ENCODE results near the gene RAB18. TPM values are rescaled to one million over a fixed set of nuclear protein-coding genes. Genes with fewer than 3 reads are reported as not detected.

The RAB18 gene
- total and polyA plus RNA-seq, 7 donors, result 36.2 to 125 (median 87.0) TPM

GRCh38 chr10:27485368-27485767 lies 18.7 kb upstream of the RAB18 start:
- intact Hi-C loops (cut with DNase I), result no loop called here
- H3K27me3 ChIP-seq (ENCODE audit: insufficient read depth in 3 of 3, low read length in 2 of 3), result peaks cover 0 to 19% (median 0%) of the 10 kb centered on the region in 3 donors
- no peak overlapping the region for H3K27ac ChIP-seq
- no peak for DNase-seq
- no peaks in the 10 kb centered on the region for H3K36me3 ChIP-seq (ENCODE audit: insufficient read depth in 1 of 2, low read depth in 1 of 2)
- no peak for ATAC-seq
- H3K4me3 ChIP-seq, result no peak overlapping the region
- no peak for TF ChIP-seq CTCF (IDR thresholded peaks at IDR 0.05)
- no peaks in the 10 kb centered on the region for H3K9me3 ChIP-seq
- WGBS, 3 donors, result 70 to 78% (median 77%) methylated on average over 2 of the region's 2 CpGs
- no peaks in the 10 kb centered on the region for H3K4me1 ChIP-seq

- peaks cover 0 to 23% (median 3%) of the 10 kb centered on the region in 3 donors for H3K27me3 ChIP-seq (ENCODE audit: insufficient read depth in 3 of 3, low read length in 2 of 3)
- H3K9me3 ChIP-seq, result no peaks in the 10 kb centered on the region
- no peak for DNase-seq
- no peaks in the 10 kb centered on the region for H3K36me3 ChIP-seq (ENCODE audit: insufficient read depth in 1 of 2, low read depth in 1 of 2)
- H3K27ac ChIP-seq, result no peak overlapping the region
- intact Hi-C loops (cut with DNase I), result no loop called here
- TF ChIP-seq CTCF (IDR thresholded peaks at IDR 0.05), result no peak
- 51 to 83% (median 74%) methylated on average over 2 of the region's 2 CpGs for WGBS, 3 donors
- no peaks in the 10 kb centered on the region for H3K4me1 ChIP-seq
- ATAC-seq, result no peak
- H3K4me3 ChIP-seq, result no peak overlapping the region
Measured at GRCh38 chr10:27485986-27486385, 18.1 kb upstream of the RAB18 start.

- Histone ChIP-seq H3K4me3 (no peak overlapping the region), H3K36me3 (ENCODE audit: insufficient read depth in 1 of 2, low read depth in 1 of 2) (no peaks in the 10 kb centered on the region), H3K27ac (no peak overlapping the region), H3K9me3 (no peaks in the 10 kb centered on the region), H3K27me3 (ENCODE audit: insufficient read depth in 3 of 3, low read length in 2 of 3) (peaks cover 0 to 20% (median 5%) of the 10 kb centered on the region in 3 donors), H3K4me1 (no peaks in the 10 kb centered on the region)
- ATAC-seq (no peak), DNase-seq (no peak)
- intact Hi-C loops (cut with DNase I), result no loop called here
- 51 to 61% (median 60%) methylated on average over 1 of the region's 1 CpG for WGBS, 3 donors
- no peak for TF ChIP-seq CTCF (IDR thresholded peaks at IDR 0.05)
Measured at GRCh38 chr10:27490807-27491206, 13.3 kb upstream of the RAB18 start.

GRCh38 chr10:27494116-27494805 lies 9.8 kb upstream of the RAB18 start:
- no peak for TF ChIP-seq CTCF (IDR thresholded peaks at IDR 0.05)
- ATAC-seq (no peak), DNase-seq (no peak)
- WGBS, 3 donors, result 89 to 93% (median 93%) methylated on average over 1 of the region's 1 CpG
- no peaks in the 10 kb centered on the region for H3K36me3 ChIP-seq (ENCODE audit: insufficient read depth in 1 of 2, low read depth in 1 of 2)
- no peaks in the 10 kb centered on the region for H3K4me1 ChIP-seq
- intact Hi-C loops (cut with DNase I), result no loop called here
- H3K27ac ChIP-seq, result no peak overlapping the region
- H3K9me3 ChIP-seq, result no peaks in the 10 kb centered on the region
- peaks cover 0 to 5% (median 4%) of the 10 kb centered on the region in 3 donors for H3K27me3 ChIP-seq (ENCODE audit: insufficient read depth in 3 of 3, low read length in 2 of 3)
- H3K4me3 ChIP-seq, result no peak overlapping the region

GRCh38 chr10:27496137-27496536 lies 8.0 kb upstream of the RAB18 start:
- DNase-seq (no peak), ATAC-seq (no peak)
- Histone ChIP-seq H3K36me3 (ENCODE audit: insufficient read depth in 1 of 2, low read depth in 1 of 2) (no peaks in the 10 kb centered on the region), H3K27me3 (ENCODE audit: insufficient read depth in 3 of 3, low read length in 2 of 3) (peaks cover 0 to under 1% (median 0%) of the 10 kb centered on the region in 3 donors), H3K9me3 (no peaks in the 10 kb centered on the region), H3K4me1 (no peaks in the 10 kb centered on the region), H3K27ac (no peak overlapping the region), H3K4me3 (no peak overlapping the region)
- no peak for TF ChIP-seq CTCF (IDR thresholded peaks at IDR 0.05)
- intact Hi-C loops (cut with DNase I), result no loop called here
- 69 to 74% (median 72%) methylated on average over 4 of the region's 4 CpGs for WGBS, 3 donors

All from psoas muscle (tissue), 8 donors.